ENCODE results near the gene KICS2.

GRCh38 chr12:64221651-64222008, 466 bp downstream of the KICS2 start:
- TF ChIP-seq POLR2AphosphoS5 (IDR thresholded peaks at IDR 0.05) (no peak), POLR2A (IDR thresholded peaks at IDR 0.05) (no peak), CTCF (IDR thresholded peaks at IDR 0.05) (no peak), EP300 (IDR thresholded peaks at IDR 0.05) (no peak)

Data from stomach (tissue), 4 donors.